K562 (cell line): ENCODE results near the gene PAQR7. TPM values are rescaled to one million over a fixed set of nuclear protein-coding genes. Genes with fewer than 3 reads are reported as not detected.

Experiments
- ARHGAP35 ChIP-seq: fragments of 450-650 bp; IDR thresholded peaks from 2 replicates; pipeline ENCODE4 v1.6.1; 2018; ENCODE audit not compliant: partially characterized antibody
- CAMTA2 ChIP-seq: fragments of 250-450 bp; sonication (Bioruptor Pico); conservative IDR thresholded peaks from 2 replicates; pipeline ENCODE4 v1.5.1; 2022
- CEBPB ChIP-seq: fragments of 450-650 bp; IDR thresholded peaks from 2 replicates; pipeline ENCODE4 v1.6.1; 2016; ENCODE audit warnings: missing genetic modification characterization, missing compliant biosample characterization
- HDAC1 ChIP-seq, 2 experiments: fragments of 450-650 bp; IDR thresholded peaks; 2 replicates each; pipeline ENCODE4 v1.6.1; 2016 to 2017; ENCODE audit warnings: inconsistent platforms in 1 of 2, mild to moderate bottlenecking in 1 of 2, moderate library complexity in 1 of 2
- LEF1 ChIP-seq: fragments of 450-650 bp; IDR thresholded peaks from 2 replicates; pipeline ENCODE4 v1.6.1; 2016; ENCODE audit warnings: mild to moderate bottlenecking
- MEF2D ChIP-seq: conservative IDR thresholded peaks from 2 replicates; pipeline ENCODE4 v1.6.1; 2016; ENCODE audit warnings: low read depth, missing genetic modification characterization, missing compliant biosample characterization
- NBN ChIP-seq: fragments of 450-650 bp; IDR thresholded peaks from 2 replicates; pipeline ENCODE4 v1.6.1; 2016; ENCODE audit warnings: low read depth, mild to moderate bottlenecking
- PML ChIP-seq: IDR thresholded peaks from 2 replicates; pipeline ENCODE4 v1.6.1; 2012; ENCODE audit warnings: low read length, inconsistent platforms
- PRPF4 ChIP-seq: fragments of 200-400 bp; formaldehyde crosslinking; IDR thresholded peaks from one replicate; pipeline ENCODE4 v1.6.1; 2017; ENCODE audit warnings: low read length, low read depth, mild to moderate bottlenecking; ENCODE audit not compliant: insufficient read depth, poor library complexity, severe bottlenecking
- PURB ChIP-seq: sonication (generic); formaldehyde crosslinking; IDR thresholded peaks from 2 replicates; pipeline ENCODE4 v1.9.0; 2021; ENCODE audit warnings: low read depth, mild to moderate bottlenecking, missing genetic modification reagents
- RCOR1 ChIP-seq, 2 experiments: IDR thresholded peaks; 2 replicates each; pipeline ENCODE4 v1.6.1; 2012; ENCODE audit warnings: low read depth in 2 of 2, low read length in 2 of 2, borderline replicate concordance in 1 of 2, improper control_type of control experiment in 1 of 2
- TCF3 ChIP-seq: sonication (generic); formaldehyde crosslinking; IDR thresholded peaks from 2 replicates; pipeline ENCODE4 v1.4.0; 2020; ENCODE audit warnings: mild to moderate bottlenecking, missing genetic modification reagents
- TEAD1 ChIP-seq, 2 experiments: fragments of 450-650 bp in 1 of 2; sonication (generic) in 1 of 2; formaldehyde crosslinking; IDR thresholded peaks; 2 replicates each; pipeline versions ENCODE4 v1.4.0 to v1.8.0; 2020 to 2022; ENCODE audit warnings: mild to moderate bottlenecking in 2 of 2, missing genetic modification reagents in 1 of 2
- YY1 ChIP-seq, 3 experiments: IDR thresholded peaks; 2 replicates each; pipeline ENCODE4 v1.6.1; 2011; ENCODE audit warnings: low read length in 2 of 3, mild to moderate bottlenecking in 2 of 3, moderate library complexity in 2 of 3, borderline replicate concordance in 1 of 3, control low read depth in 1 of 3, low read depth in 1 of 3; ENCODE audit not compliant: insufficient read depth in 3 of 3, insufficient replicate concordance in 2 of 3, control insufficient read depth in 1 of 3, insufficient read length in 1 of 3; ENCODE audit errors: extremely low read depth in 1 of 3
- ZNF232 ChIP-seq: sonication (generic); formaldehyde crosslinking; IDR thresholded peaks from 2 replicates; pipeline ENCODE4 v1.8.0; 2022; ENCODE audit warnings: mild to moderate bottlenecking, missing genetic modification reagents
- ZNF76 ChIP-seq: fragments of 250-450 bp; sonication (Bioruptor Pico); IDR thresholded peaks from 2 replicates; pipeline ENCODE4 v1.4.0; 2020; ENCODE audit warnings: mild to moderate bottlenecking, moderate library complexity, borderline replicate concordance
- polyA plus RNA-seq, 8 experiments: library from polyadenylated mRNA; depleted of rRNA in 4 of 8; stranded (reverse) in 5 of 8; unstranded in 3 of 8; fragments of >200 nt; fragmentation: Nextera tagmentation in 2 of 8; fragmentation: Illumina TruSeq in 1 of 8; extraction: Ambion mirVana in 2 of 8; extraction: Trizol in 1 of 8; gene quantifications; 2 replicates each; pipeline versions ENCODE4 v1.2.1 to v1.2.3, GENCODE V29; 2011 to 2014; ENCODE audit warnings: inconsistent platforms in 1 of 8, missing spikeins in 1 of 8
- total RNA-seq, 7 experiments: library from RNA; depleted of rRNA in 6 of 7; stranded (reverse); fragments of >200 nt in 6 of 7; fragmentation: Illumina TruSeq in 2 of 7; extraction: Trizol in 2 of 7; gene quantifications; 2 replicates each; pipeline versions ENCODE4 v1.2.1 to v1.2.3, GENCODE V29; 2011 to 2021; ENCODE audit warnings: low replicate concordance in 1 of 7
- TF ChIP-seq, protein P1 (sequence below): sonication (generic); formaldehyde crosslinking; IDR thresholded peaks from 2 replicates; pipeline ENCODE4 v1.8.0; 2022; ENCODE audit warnings: mild to moderate bottlenecking, missing genetic modification reagents
- TF ChIP-seq, protein P2 (sequence below): sonication (generic); IDR thresholded peaks from 2 replicates; pipeline ENCODE4 v1.6.1; 2016
- TF ChIP-seq, protein P3 (sequence below): fragments of 450-650 bp; IDR thresholded peaks from 2 replicates; pipeline ENCODE4 v1.6.1; 2016; ENCODE audit warnings: low read depth, mild to moderate bottlenecking, moderate library complexity
- TF ChIP-seq, protein P4 (sequence below): fragments of 200-800 bp; sonication (Bioruptor generic); IDR thresholded peaks from 2 replicates; pipeline ENCODE4 v1.6.1; 2017; ENCODE audit warnings: missing genetic modification characterization, missing compliant biosample characterization

PAQR7 gene
- total and polyA plus RNA-seq, 9 of the 15 experiments (the other 6 are each of a cell fraction or from before 2014, with no cell fraction given) = 1.1 to 5.2 (median 2.6) TPM

DNA sequence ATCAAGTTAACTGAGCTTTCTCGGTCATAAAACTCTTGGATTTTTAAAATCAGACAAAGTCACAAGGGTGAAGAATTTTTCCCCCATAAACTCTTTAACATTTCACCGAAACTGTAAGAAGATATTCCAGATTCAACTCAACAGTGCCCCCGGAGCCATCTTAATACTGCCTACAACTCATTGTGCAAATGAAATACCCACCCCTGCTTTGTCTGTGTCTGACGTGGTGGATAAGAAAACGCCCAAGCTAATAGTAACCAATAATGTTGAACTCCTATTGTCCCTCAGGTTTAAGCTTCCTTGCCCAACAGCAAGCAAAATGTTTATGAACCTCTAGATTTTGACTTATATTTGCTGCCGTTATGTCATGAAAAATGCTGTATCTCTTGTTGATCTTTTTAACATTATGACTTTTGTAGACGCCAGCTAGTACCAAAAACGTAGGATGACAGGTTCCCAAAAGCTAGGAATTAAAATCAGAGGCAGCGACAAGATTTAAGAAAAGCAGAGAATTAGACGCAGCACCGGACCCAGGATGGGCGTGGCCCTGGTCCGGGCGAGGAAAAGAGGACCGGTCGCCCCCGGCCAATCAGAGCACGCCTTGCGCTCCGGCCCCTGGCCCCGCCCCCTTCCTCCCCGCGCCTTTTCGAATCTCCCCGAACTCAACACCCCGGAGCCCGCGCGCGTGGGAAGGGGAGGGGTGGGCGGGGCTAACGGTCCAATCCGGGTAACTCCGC is 29.6 kb upstream of the PAQR7 start (continued):
- TF ChIP-seq, protein P1, sequence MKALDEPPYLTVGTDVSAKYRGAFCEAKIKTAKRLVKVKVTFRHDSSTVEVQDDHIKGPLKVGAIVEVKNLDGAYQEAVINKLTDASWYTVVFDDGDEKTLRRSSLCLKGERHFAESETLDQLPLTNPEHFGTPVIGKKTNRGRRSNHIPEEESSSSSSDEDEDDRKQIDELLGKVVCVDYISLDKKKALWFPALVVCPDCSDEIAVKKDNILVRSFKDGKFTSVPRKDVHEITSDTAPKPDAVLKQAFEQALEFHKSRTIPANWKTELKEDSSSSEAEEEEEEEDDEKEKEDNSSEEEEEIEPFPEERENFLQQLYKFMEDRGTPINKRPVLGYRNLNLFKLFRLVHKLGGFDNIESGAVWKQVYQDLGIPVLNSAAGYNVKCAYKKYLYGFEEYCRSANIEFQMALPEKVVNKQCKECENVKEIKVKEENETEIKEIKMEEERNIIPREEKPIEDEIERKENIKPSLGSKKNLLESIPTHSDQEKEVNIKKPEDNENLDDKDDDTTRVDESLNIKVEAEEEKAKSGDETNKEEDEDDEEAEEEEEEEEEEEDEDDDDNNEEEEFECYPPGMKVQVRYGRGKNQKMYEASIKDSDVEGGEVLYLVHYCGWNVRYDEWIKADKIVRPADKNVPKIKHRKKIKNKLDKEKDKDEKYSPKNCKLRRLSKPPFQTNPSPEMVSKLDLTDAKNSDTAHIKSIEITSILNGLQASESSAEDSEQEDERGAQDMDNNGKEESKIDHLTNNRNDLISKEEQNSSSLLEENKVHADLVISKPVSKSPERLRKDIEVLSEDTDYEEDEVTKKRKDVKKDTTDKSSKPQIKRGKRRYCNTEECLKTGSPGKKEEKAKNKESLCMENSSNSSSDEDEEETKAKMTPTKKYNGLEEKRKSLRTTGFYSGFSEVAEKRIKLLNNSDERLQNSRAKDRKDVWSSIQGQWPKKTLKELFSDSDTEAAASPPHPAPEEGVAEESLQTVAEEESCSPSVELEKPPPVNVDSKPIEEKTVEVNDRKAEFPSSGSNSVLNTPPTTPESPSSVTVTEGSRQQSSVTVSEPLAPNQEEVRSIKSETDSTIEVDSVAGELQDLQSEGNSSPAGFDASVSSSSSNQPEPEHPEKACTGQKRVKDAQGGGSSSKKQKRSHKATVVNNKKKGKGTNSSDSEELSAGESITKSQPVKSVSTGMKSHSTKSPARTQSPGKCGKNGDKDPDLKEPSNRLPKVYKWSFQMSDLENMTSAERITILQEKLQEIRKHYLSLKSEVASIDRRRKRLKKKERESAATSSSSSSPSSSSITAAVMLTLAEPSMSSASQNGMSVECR (CRISPR knock-in tag) = no peak
- TF ChIP-seq NBN (no peak), PURB (CRISPR knock-in tag) (no peak), PRPF4 (no peak), ZNF232 (CRISPR knock-in tag) (no peak), MEF2D (tag) (0 out of 2 replicates have a peak, but pooled peaks have one; percentile 10), RCOR1 (IDR thresholded peaks at IDR 0.05; ENCODE audit: borderline replicate concordance in 1 of 2, low read depth in 2 of 2, low read length in 2 of 2) (no peak; a peak in 1 of 4 replicates), LEF1 (0 out of 2 replicates have a peak, but pooled peaks have one; percentile 17), ARHGAP35 (no peak), PML (peak; percentile 28; the same call in 1 of the 2 replicates), ZNF76 (no peak), CAMTA2 (CRISPR knock-in tag) (no peak), YY1 (IDR thresholded peaks at IDR 0.05; ENCODE audit: borderline replicate concordance in 1 of 3, control insufficient read depth in 1 of 3, extremely low read depth in 1 of 3, insufficient read depth in 3 of 3, insufficient read length in 1 of 3, insufficient replicate concordance in 2 of 3, low read depth in 1 of 3, low read length in 2 of 3) (peak in 1 of 3 experiments; percentile 84), HDAC1 (IDR thresholded peaks at IDR 0.05) (peak in 1 of 2 experiments; percentile 5; a peak in 1 of 4 replicates), TCF3 (CRISPR knock-in tag) (0 out of 2 replicates have a peak, but pooled peaks have one; percentile 7), CEBPB (tag) (peak; percentile 33), TEAD1 (CRISPR knock-in tag; IDR thresholded peaks at IDR 0.05) (no peak)
- TF ChIP-seq, protein P2, sequence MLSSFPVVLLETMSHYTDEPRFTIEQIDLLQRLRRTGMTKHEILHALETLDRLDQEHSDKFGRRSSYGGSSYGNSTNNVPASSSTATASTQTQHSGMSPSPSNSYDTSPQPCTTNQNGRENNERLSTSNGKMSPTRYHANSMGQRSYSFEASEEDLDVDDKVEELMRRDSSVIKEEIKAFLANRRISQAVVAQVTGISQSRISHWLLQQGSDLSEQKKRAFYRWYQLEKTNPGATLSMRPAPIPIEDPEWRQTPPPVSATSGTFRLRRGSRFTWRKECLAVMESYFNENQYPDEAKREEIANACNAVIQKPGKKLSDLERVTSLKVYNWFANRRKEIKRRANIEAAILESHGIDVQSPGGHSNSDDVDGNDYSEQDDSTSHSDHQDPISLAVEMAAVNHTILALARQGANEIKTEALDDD = no peak
- TF ChIP-seq, protein P3, sequence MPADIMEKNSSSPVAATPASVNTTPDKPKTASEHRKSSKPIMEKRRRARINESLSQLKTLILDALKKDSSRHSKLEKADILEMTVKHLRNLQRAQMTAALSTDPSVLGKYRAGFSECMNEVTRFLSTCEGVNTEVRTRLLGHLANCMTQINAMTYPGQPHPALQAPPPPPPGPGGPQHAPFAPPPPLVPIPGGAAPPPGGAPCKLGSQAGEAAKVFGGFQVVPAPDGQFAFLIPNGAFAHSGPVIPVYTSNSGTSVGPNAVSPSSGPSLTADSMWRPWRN = no peak
- TF ChIP-seq, protein P4, sequence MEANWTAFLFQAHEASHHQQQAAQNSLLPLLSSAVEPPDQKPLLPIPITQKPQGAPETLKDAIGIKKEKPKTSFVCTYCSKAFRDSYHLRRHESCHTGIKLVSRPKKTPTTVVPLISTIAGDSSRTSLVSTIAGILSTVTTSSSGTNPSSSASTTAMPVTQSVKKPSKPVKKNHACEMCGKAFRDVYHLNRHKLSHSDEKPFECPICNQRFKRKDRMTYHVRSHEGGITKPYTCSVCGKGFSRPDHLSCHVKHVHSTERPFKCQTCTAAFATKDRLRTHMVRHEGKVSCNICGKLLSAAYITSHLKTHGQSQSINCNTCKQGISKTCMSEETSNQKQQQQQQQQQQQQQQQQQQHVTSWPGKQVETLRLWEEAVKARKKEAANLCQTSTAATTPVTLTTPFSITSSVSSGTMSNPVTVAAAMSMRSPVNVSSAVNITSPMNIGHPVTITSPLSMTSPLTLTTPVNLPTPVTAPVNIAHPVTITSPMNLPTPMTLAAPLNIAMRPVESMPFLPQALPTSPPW (CRISPR knock-in tag) = peak; percentile 94; the same call in 1 of the 2 replicates
